ENCODE results near the gene PACS2. TPM values are rescaled to one million over a fixed set of nuclear protein-coding genes. Genes with fewer than 3 reads are reported as not detected.
A peak's percentile ranks its signal among the peaks of the same experiment; 100 is the strongest.
"Not testable (repeated sequence)": the region's sequence is repeated elsewhere in the genome, so short reads cannot be mapped to it uniquely, and the experiment has no call there.

PACS2 gene
- total RNA-seq, 1 experiment from 2014 or later: 65.6 TPM

DNA sequence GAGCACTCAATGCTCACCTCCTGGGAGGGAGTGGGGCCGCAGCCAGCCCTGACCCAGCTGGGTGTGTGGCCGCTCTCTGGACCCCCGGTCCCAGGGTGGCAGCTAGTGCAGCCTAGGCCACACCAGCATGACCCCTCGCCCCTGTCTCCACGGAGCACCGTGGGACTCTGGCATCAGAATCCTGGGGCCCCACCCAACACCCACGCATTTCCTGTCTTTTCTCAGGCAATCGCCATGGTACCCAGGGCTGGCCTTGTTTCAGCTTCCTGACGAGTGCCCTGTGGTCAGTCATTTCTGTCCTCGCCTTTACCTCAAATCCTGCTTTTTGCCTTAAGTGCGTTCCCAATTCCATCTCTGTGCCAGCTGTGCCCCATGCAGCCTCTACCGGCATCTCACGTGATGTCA lies 15.9 kb downstream of the PACS2 start:
- peak; percentile 2 for DNase-seq (ENCODE audit: low spot score)

GRCh38 chr14:105331575-105332349 lies 17.2 kb downstream of the PACS2 start:
- DNase-seq (ENCODE audit: low spot score): no peak

- DNase-seq (ENCODE audit: low spot score): no peak
Observed at GRCh38 chr14:105332350-105332874, 17.9 kb downstream of the PACS2 start.

GRCh38 chr14:105333020-105333490 lies 18.5 kb downstream of the PACS2 start:
- DNase-seq (ENCODE audit: low spot score): no peak

- no peak for DNase-seq (ENCODE audit: low spot score)
Observed at GRCh38 chr14:105333613-105334364, 19.2 kb downstream of the PACS2 start.

- DNase-seq (ENCODE audit: low spot score): no peak
Observed at GRCh38 chr14:105334383-105335230, 20.1 kb downstream of the PACS2 start.

GRCh38 chr14:105335231-105335542 lies 20.6 kb downstream of the PACS2 start:
- DNase-seq (ENCODE audit: low spot score): not testable (repeated sequence)

GRCh38 chr14:105335735-105336476 lies 21.4 kb downstream of the PACS2 start:
- DNase-seq (ENCODE audit: low spot score): no peak

GRCh38 chr14:105336477-105337287 lies 22.1 kb downstream of the PACS2 start:
- DNase-seq (ENCODE audit: low spot score): no peak

DNA sequence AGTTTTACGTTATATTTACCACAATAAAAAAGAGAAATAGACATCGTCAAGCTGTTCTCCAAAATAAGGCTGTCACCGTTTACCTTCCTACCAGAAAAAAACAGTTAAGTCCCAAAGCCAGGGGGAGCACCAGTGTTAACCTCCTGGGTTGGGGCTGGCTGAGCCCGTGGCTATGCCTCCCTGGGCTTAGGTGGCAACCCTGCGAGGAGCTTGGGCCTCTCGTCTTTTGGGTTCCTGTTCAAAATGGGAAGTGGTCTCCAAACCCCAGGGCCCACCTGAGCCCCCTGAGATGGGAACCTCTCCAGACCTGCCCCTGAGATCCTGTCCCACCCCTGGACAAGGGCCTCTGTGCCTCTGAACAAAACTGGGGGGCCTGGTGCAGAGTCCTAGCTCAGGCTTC lies 22.9 kb downstream of the PACS2 start:
- no peak for DNase-seq (ENCODE audit: low spot score)

DNA sequence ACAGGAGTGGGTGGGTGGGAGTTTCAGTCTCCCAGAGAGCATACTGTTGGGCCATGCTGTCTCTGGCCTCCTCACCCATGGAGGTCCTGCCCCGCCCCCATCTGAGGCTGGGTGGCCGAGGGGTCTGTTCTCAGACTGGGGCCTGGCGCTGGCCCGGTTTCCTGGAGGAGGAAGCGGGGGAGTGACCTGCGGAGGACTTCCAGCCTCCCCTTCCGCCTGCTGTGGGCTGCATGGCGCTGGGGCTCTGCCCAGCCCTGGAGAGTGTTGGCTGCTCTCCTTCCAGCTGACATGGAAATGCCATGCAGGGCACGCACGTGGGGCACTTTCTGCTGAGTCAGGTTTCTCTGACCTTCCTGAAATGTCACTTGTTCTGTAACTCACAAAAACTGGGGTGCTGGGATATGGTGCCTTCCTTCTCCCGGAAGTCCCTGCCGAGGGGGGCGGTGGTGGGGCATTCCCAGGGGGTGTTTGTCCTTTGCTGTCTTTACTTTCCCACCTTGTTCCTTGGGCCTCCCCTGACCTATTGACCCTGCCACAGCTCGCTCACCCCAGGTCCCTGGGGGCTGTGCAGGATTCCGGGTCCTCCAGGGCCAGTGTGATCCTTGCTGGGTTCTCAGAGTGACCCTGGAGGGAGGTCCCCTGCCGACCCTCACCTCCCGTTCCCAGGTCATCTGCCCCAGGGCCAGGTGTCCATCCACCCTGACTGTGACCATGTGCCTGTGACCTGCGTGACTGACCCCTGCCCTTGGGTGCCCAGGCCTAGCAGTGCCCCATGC lies 23.6 kb downstream of the PACS2 start:
- no peak for DNase-seq (ENCODE audit: low spot score)

- DNase-seq (ENCODE audit: low spot score): no peak
Observed at GRCh38 chr14:105340821-105341733, 26.5 kb downstream of the PACS2 start.

DNA sequence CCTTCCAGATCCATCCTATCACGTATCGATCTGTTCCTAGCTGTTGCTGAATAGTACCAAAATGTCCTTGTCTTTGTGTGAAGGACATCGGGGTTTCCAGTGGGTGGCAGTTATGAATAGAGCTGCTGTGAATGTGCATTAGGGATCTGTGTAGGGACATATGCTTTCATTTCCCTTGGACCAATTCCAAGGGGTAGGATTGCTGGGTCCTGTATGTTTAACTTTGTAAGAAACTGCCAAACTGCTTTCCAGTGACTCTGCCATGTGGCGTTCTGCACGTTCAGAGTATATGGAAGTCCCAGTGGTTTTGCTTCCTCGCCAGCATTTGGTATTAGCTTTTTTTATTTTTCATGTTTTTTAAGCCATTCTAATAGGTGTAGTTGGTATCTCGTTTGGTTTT lies 28.6 kb downstream of the PACS2 start:
- DNase-seq (ENCODE audit: low spot score): no peak

GRCh38 chr14:105346200-105346533 lies 31.6 kb downstream of the PACS2 start:
- no peak for DNase-seq (ENCODE audit: low spot score)

DNA sequence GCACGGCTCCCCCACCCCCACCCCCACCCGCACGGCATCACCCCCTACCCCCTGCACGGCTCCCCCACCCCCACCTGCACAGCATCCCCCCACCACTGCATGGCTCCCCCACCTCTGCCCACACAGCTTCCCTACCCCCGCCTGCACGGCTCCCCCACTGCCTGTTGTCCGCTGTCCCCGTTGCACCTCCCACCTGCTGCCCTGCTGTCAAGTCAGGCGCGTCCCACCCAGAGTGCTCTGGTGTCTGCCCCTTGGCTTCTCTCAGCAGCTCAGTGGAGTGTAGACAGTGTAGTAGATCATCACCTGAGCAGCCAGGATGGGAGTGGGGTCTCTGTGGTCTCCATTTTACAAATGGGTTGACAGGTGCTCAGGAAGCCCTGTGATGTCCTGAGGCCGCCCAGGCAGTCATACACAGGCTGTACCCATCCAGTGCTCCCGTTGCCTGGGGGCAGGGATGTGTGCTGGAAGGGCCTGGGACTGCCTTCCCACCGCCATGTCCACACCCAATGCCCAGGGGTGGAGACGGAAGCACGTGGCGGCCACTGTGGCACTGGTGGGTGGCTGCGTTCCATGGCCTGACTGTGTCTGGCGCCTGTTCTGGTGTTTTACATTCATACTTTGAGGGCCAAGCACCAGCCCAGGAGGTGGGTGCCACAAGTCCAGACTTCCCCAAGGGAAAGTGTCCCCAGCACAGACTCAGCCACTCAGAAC lies 32.5 kb downstream of the PACS2 start:
- no peak for DNase-seq (ENCODE audit: low spot score)

- DNase-seq (ENCODE audit: low spot score): no peak
Observed at GRCh38 chr14:105347587-105347968, 33.0 kb downstream of the PACS2 start.

GRCh38 chr14:105348169-105348944 lies 33.8 kb downstream of the PACS2 start:
- DNase-seq (ENCODE audit: low spot score): no peak

All from HT-29 (cell line).